GM19193 (cell line): Measurements from ENCODE around the gene MINDY4.

Experiments used
- POLR2A ChIP-seq: IDR thresholded peaks from 4 replicates; pipeline ENCODE4 v1.6.1; 2011; ENCODE audit not compliant: insufficient read depth, insufficient read length; ENCODE audit errors: extremely low read depth

MINDY4 gene

DNA sequence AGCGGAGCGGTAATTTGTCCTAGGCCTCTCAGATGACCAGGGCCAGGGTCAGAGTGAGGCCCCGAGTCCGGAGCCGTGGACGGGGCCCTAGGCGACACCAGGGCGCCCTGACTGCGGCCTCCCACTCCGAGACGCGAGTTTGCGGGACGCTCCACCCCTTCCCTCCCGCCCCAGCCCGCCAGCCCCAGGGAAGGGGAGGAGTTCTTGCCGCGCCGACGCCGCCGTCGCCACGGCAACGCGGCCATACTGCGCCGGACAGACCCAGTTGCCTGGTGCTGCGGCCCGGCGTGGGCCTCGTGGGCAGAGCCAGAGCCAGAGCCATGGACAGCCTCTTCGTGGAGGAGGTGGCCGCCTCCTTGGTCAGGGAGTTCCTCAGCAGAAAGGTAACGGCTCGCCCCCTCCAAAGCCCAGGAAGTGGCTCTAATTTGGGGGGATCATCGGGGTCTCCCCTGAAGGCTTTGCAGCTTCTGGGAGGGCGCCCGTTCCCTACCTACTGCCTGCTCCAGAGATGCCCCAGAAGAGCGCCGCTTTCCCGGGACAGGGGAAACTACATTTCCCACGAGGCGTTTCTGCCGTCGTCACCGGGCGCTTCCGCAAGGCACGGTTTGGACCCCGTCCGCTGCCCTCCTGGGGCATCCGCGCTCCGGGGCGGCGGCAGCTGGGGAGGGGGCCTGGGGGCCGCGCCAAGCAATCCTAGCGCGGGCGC is at the start of gene MINDY4:
MINDY4 (plus strand) TSS at position 244 of the 706 bp plus-strand sequence; CDS start at position 321, 77 bp downstream.
- TF ChIP-seq POLR2A: no peak

DNA sequence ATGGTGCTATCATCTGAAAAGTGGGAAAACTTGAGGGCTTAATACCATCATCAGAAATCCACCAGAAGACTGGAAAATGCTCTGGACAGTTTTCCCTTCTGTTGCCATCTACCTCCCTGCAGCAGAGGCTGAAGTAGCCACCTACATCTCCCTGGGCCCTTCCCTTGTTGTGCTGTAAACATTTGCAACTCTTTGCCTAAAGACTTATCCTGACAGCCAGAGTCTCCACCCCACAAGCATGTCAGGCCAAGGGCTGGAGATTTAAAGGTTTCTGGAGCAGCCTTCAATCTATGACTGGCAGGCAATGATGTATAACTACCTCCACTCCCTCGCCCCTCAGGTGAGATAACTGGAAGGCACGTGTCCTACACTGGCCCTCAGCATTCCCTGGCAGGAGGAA is 49.0 kb upstream of the MINDY4 start:
- no peak for TF ChIP-seq POLR2A

DNA sequence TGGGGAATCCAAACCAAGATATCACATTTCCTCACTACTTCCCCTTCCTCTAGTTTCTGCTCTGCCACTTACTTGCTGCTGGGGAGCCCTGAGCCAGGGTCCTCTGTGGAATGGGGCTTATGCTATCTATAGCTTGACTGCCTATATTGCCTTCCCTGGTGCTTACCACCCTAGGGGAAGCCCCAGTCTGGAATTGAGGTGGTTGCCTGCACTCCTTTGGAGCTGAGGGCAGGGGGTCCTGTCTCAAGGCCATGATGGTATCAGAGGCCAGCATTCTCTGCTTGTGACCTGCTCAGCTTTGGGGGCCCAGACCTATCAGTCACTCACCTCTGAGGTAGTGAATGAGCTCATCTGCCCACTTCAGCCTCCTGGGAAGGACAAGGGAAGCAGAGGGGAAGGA is 48.5 kb upstream of the MINDY4 start:
- TF ChIP-seq POLR2A: no peak

DNA sequence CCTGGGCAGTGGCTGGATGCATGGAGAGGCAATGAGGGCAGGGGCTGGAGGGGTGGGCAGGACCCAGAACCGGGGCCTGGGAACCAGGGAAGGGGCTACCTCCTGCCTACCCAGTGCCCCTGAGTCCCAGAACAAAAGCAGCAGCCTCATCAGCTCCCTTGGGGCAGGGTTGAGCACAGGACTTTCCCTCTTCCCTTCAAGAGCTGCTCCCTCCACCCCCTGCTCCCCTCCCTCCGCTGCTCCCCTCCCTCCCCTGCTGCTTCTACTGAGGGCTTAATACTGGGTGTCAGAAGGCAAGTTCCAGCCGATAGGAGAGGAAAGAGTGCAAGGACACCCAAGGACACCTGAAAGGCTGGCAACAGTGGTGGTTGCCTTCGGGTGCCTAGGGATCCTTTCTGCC is 47.4 kb upstream of the MINDY4 start:
- no peak for TF ChIP-seq POLR2A

DNA sequence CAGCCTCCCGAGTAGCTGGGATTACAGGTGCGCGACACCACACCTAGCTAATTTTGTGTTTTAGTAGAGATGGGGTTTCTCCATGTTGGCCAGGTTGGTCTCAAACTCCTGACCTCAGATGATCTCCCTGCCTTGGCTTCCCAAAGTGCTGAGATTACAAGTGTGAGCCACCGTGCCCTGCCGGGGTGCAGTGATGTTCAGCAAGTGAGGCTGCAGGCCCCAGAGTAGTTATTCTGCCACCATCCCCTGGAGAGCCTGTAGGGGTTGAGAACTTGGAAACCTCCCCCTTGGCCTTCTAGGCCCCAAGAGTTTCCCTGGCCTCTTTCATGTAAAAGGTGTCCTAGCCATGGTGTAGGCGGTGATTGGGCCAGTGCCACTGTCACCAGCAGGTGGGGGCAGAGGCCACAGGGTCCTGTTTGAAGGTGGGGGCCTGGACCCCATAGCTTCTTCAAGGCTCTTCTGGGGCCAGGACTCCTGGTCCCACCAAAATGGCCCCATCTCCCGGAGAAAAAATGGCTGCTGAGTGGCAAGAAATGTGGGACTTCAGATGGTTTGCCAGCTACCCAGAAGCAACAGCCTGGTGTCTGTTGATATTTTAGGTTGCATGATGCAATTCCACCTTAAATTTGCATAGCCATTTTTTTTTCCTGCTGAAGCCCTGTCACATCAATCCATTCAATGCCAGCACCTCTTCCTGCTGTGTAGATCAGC is 44.8 kb upstream of the MINDY4 start:
- no peak for TF ChIP-seq POLR2A

DNA sequence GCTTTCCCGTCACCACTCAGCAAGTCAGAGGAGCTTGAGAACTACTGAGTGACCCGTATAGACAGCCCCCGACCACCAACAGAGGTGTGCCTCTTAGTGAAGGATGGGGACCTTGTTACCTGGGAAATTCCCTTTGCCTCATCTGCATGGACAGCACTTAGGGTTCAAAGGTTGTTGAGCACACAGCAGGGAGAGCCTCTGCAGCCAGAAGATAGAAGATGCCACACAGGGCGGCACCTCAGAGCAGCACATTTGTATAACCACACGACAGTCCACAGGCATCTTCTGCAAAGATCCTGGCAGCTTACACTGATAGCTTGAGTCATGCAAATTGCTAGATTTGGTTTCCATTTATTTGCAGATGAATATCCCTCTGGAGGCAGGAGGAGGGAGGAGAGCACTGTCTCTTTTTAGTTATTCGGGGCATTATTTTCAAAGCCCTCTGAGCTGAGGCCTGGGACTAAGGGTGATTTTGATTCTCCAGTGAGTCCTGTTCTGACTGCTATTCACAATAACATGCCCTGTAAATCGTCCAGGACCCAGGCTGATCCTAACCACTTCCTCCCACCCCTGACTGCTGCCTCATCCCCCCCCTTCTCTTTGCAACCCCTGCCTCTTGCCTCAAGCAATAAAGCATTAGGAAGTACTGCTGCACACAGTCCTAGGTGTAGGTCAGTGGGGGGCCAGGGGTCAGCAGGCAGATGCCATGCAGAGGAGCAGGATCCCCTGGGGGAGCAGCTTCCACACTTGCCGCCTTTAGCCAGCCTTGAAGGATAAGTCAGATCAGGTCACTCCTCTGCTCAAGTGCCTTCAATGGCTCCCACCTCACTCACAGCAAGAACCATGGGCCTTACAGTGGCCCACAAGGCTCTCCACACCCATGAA is 43.9 kb upstream of the MINDY4 start:
- TF ChIP-seq POLR2A: no peak

- TF ChIP-seq POLR2A: no peak
These were observed 42.6 kb upstream of the MINDY4 start for GRCh38 chr7:30728591-30729100.

DNA sequence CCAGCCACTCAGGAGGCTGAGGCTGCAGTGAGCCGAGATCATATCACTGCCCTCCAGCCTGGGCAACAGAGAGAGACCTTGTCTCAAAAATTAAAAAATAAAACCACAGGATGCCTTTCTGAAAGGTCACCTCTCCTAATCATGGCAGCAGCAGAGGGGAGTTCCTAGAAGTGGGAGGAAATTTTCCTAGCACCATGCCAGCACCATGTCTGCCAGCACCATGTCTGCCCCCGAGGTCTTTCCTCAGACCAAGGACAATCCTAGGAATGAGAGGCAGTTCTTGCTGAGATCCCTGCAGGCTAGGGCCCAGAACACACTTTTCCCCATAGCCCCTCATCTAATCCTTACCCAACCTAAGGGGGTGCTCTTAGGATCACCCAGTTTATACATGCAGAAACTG is 41.6 kb upstream of the MINDY4 start:
- TF ChIP-seq POLR2A: no peak

- no peak for TF ChIP-seq POLR2A
These were observed 41.1 kb upstream of the MINDY4 start for GRCh38 chr7:30730097-30730496.

GRCh38 chr7:30730996-30731395 is 40.2 kb upstream of the MINDY4 start:
- TF ChIP-seq POLR2A: no peak

GRCh38 chr7:30731581-30731980 is 39.6 kb upstream of the MINDY4 start:
- no peak for TF ChIP-seq POLR2A

DNA sequence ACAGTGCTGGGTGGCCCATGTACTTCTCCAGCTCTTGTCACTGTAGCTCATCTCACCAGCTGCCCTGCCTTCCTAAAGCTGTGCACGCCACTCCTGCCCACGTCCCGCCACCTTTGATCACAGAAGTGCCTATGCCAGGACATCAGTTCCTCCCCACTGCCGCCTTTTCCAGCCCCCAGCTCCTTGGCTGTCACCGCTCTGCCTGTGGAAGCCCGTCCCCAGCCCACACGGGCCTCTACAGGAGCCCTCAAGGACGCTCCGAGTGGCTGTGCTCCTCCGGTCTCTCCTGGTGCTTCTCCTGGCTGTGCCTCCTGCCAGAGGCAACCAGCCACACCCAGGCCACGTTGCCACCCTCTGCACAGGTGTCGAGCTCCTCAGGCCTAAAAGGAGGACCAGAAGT is 38.6 kb upstream of the MINDY4 start:
- TF ChIP-seq POLR2A: no peak

DNA sequence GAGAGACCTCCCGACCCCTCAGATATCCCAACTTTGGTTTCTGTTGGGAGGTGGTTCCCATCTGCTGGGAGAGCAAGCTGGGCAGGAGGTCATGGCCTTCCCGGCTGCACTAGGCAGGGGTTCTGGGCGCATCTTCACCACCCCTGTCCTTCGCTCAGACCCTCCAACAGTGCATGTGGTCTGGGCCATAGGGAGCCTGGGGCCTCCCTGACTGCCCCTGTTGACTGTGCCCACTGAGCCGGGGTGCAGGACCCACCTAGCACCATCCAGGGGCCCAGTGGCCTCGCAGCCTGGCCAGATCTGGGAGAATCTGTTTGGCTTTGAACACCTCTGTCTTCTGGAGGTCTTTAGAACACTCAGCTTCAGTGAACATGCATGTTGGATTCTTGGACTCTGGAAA is 38.0 kb upstream of the MINDY4 start:
- no peak for TF ChIP-seq POLR2A

GRCh38 chr7:30733691-30734090 is 37.5 kb upstream of the MINDY4 start:
- no peak for TF ChIP-seq POLR2A

DNA sequence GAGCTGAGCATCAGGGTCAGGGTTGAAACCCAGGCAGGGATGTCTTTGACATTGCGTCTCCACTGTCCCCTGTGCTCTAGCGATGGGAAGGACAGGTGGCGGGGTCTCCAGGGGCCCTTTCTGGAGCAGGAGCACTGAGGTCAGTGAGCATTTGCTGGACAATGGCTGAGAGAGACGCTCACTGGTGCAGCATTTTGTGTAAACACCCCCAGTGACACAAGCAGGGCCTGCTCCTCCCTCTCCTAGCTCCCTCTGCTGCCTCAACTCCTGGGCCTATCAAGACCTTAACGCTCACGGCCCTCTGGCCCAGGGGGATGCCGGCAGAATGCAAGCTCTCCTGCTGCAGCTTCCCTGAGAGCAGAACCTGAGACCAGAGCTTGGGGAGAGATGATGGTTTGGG is 36.7 kb upstream of the MINDY4 start:
- no peak for TF ChIP-seq POLR2A
